ENCODE results near the gene ATG4B.

The ATG4B gene

GRCh38 chr2:241611062-241611461, 26.4 kb upstream of the ATG4B start:
- Histone ChIP-seq H3K36me3 (ENCODE audit: insufficient read depth) (no peaks in the 10 kb centered on the region), H3K4me1 (ENCODE audit: low read depth, poor library complexity, severe bottlenecking) (no peaks in the 10 kb centered on the region), H3K9ac (no peak overlapping the region), H3K79me2 (ENCODE audit: insufficient read depth, low read depth) (no peaks in the 10 kb centered on the region; the same call in 1 of the 2 replicates), H3K27ac (no peak overlapping the region), H3K4me2 (no peak overlapping the region), H3K27me3 (ENCODE audit: insufficient read depth, low read depth) (no peaks in the 10 kb centered on the region), H2AFZ (ENCODE audit: low read depth) (no peak overlapping the region), H3K4me3 (IDR thresholded peaks at IDR 0.05; ENCODE audit: insufficient read depth, low read depth, low read length) (no peak overlapping the region), H4K20me1 (ENCODE audit: insufficient read depth) (no peaks in the 10 kb centered on the region)
- TF ChIP-seq CTCF (conservative IDR thresholded peaks at IDR 0.05; ENCODE audit: low read depth, low read length) = no peak

GRCh38 chr2:241612156-241613016, 25.1 kb upstream of the ATG4B start:
- Histone ChIP-seq H3K27ac (no peak overlapping the region), H3K79me2 (ENCODE audit: insufficient read depth, low read depth) (no peaks in the 10 kb centered on the region; the same call in 1 of the 2 replicates), H3K4me2 (no peak overlapping the region), H3K4me1 (ENCODE audit: low read depth, poor library complexity, severe bottlenecking) (no peaks in the 10 kb centered on the region), H3K36me3 (ENCODE audit: insufficient read depth) (no peaks in the 10 kb centered on the region), H3K4me3 (IDR thresholded peaks at IDR 0.05; ENCODE audit: insufficient read depth, low read depth, low read length) (no peak overlapping the region), H3K9ac (no peak overlapping the region), H2AFZ (ENCODE audit: low read depth) (no peak overlapping the region), H4K20me1 (ENCODE audit: insufficient read depth) (no peaks in the 10 kb centered on the region), H3K27me3 (ENCODE audit: insufficient read depth, low read depth) (no peaks in the 10 kb centered on the region)
- no peak for TF ChIP-seq CTCF (conservative IDR thresholded peaks at IDR 0.05; ENCODE audit: low read depth, low read length)

- Histone ChIP-seq H3K4me2 (no peak overlapping the region), H4K20me1 (ENCODE audit: insufficient read depth) (no peaks in the 10 kb centered on the region), H3K27me3 (ENCODE audit: insufficient read depth, low read depth) (no peaks in the 10 kb centered on the region), H3K4me1 (ENCODE audit: low read depth, poor library complexity, severe bottlenecking) (no peaks in the 10 kb centered on the region), H3K9ac (no peak overlapping the region), H3K36me3 (ENCODE audit: insufficient read depth) (no peaks in the 10 kb centered on the region), H2AFZ (ENCODE audit: low read depth) (no peak overlapping the region), H3K79me2 (ENCODE audit: insufficient read depth, low read depth) (peaks cover 4% of the 10 kb centered on the region; the same call in 1 of the 2 replicates), H3K4me3 (IDR thresholded peaks at IDR 0.05; ENCODE audit: insufficient read depth, low read depth, low read length) (no peak overlapping the region), H3K27ac (no peak overlapping the region)
- no peak for TF ChIP-seq CTCF (conservative IDR thresholded peaks at IDR 0.05; ENCODE audit: low read depth, low read length)
Measured at GRCh38 chr2:241613017-241613780, 24.3 kb upstream of the ATG4B start.

- Histone ChIP-seq H3K27me3 (ENCODE audit: insufficient read depth, low read depth) (no peaks in the 10 kb centered on the region), H2AFZ (ENCODE audit: low read depth) (no peak overlapping the region), H3K27ac (no peak overlapping the region), H3K9ac (no peak overlapping the region), H3K36me3 (ENCODE audit: insufficient read depth) (no peaks in the 10 kb centered on the region), H3K4me1 (ENCODE audit: low read depth, poor library complexity, severe bottlenecking) (no peaks in the 10 kb centered on the region), H3K79me2 (ENCODE audit: insufficient read depth, low read depth) (peaks cover 6% of the 10 kb centered on the region; the same call in 1 of the 2 replicates), H3K4me2 (no peak overlapping the region), H4K20me1 (ENCODE audit: insufficient read depth) (no peaks in the 10 kb centered on the region), H3K4me3 (IDR thresholded peaks at IDR 0.05; ENCODE audit: insufficient read depth, low read depth, low read length) (no peak overlapping the region)
- TF ChIP-seq CTCF (conservative IDR thresholded peaks at IDR 0.05; ENCODE audit: low read depth, low read length) = no peak
Measured at GRCh38 chr2:241615041-241615440, 22.5 kb upstream of the ATG4B start.
